Measurements from ENCODE around the gene NOC2L.

DNA sequence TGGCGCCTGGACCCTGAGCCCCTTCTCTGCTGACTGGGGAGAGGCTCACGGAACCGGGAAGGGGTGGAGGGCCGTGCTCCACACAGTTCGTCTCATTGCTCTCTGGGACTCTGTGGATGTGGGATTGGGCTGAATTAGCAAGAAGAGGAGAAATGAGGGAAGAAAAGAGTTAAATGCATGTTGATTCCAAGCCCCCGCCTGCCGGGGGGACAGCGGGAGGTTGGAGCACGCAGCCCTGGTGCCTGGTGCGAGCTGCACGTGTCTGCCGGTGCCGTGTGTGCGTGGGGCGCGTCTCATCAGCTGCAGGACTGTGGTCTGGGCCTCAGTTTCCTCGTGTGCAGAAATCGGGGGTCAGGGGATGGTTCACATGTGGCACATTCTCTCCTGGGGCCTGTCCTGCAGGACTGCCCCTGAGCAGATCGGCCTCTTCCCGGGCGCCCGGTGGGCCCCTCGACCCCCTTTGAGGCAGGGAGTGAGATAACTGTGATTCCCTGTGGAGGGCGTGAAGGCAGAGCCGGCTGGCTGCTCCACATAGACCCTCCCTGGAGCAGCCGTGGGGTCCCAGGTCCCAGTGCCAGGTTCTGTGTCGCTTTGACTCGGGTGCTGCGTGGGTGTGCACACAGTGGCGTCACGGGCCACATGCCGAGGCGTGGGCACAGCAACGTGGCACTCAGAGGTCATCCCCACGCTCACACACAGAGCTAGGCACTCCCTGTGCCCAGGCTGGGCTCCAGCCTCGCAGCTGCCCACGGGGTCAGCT lies 23.9 kb downstream of the NOC2L start:
- TF ChIP-seq MAFK (IDR thresholded peaks at IDR 0.05; ENCODE audit: partially characterized antibody) (no peak), CEBPB (IDR thresholded peaks at IDR 0.05) (no peak), MAZ (IDR thresholded peaks at IDR 0.05; ENCODE audit: borderline replicate concordance, low read depth, low read length) (no peak)
- TF ChIP-seq, protein P1, sequence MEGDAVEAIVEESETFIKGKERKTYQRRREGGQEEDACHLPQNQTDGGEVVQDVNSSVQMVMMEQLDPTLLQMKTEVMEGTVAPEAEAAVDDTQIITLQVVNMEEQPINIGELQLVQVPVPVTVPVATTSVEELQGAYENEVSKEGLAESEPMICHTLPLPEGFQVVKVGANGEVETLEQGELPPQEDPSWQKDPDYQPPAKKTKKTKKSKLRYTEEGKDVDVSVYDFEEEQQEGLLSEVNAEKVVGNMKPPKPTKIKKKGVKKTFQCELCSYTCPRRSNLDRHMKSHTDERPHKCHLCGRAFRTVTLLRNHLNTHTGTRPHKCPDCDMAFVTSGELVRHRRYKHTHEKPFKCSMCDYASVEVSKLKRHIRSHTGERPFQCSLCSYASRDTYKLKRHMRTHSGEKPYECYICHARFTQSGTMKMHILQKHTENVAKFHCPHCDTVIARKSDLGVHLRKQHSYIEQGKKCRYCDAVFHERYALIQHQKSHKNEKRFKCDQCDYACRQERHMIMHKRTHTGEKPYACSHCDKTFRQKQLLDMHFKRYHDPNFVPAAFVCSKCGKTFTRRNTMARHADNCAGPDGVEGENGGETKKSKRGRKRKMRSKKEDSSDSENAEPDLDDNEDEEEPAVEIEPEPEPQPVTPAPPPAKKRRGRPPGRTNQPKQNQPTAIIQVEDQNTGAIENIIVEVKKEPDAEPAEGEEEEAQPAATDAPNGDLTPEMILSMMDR (IDR thresholded peaks at IDR 0.05), result no peak
- TF ChIP-seq, protein P2, sequence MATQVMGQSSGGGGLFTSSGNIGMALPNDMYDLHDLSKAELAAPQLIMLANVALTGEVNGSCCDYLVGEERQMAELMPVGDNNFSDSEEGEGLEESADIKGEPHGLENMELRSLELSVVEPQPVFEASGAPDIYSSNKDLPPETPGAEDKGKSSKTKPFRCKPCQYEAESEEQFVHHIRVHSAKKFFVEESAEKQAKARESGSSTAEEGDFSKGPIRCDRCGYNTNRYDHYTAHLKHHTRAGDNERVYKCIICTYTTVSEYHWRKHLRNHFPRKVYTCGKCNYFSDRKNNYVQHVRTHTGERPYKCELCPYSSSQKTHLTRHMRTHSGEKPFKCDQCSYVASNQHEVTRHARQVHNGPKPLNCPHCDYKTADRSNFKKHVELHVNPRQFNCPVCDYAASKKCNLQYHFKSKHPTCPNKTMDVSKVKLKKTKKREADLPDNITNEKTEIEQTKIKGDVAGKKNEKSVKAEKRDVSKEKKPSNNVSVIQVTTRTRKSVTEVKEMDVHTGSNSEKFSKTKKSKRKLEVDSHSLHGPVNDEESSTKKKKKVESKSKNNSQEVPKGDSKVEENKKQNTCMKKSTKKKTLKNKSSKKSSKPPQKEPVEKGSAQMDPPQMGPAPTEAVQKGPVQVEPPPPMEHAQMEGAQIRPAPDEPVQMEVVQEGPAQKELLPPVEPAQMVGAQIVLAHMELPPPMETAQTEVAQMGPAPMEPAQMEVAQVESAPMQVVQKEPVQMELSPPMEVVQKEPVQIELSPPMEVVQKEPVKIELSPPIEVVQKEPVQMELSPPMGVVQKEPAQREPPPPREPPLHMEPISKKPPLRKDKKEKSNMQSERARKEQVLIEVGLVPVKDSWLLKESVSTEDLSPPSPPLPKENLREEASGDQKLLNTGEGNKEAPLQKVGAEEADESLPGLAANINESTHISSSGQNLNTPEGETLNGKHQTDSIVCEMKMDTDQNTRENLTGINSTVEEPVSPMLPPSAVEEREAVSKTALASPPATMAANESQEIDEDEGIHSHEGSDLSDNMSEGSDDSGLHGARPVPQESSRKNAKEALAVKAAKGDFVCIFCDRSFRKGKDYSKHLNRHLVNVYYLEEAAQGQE (IDR thresholded peaks at IDR 0.05), result no peak

Measured in A549 (cell line).